ENCODE data around the gene AHCYL1. TPM values are rescaled to one million over a fixed set of nuclear protein-coding genes. Genes with fewer than 3 reads are reported as not detected.
A peak's percentile ranks its signal among the peaks of the same experiment; 100 is the strongest.

AHCYL1 gene
- total RNA-seq, 1 donor from 2014 or later = 41.6 TPM

- no peak for TF ChIP-seq CTCF (IDR thresholded peaks at IDR 0.05)
Measured at GRCh38 chr1:109983380-109984189, 980 bp upstream of the AHCYL1 start.

GRCh38 chr1:109984190-109984455 is 442 bp upstream of the AHCYL1 start:
- CTCF ChIA-PET = interaction anchor here (0.7 to 12.8 kb wide), 31 partner anchors 9 to 491 kb away, joined by 3 to 379 read pairs (median 5); partner anchors contain the start of genes GNAI3, GSTM1, GSTM4 and STRIP1
- peak; percentile 1 for ATAC-seq (ENCODE audit: low read depth)
- POLR2A ChIA-PET = interaction anchor here (0.7 to 2.3 kb wide), 16 partner anchors 9 to 490 kb away, joined by 3 to 27 read pairs (median 6); partner anchors contain the start of genes CYB561D1, GNAI3, GNAT2 and GSTM4

More at GRCh38 chr1:109983380-109984189, 980 bp upstream of the AHCYL1 start:
- Mint-ChIP-seq H3K27ac (no peak overlapping the region), H3K9me3 (no peaks in the 10 kb centered on the region), H3K4me3 (no peak overlapping the region), H3K36me3 (ENCODE audit: low read depth) (peaks cover 8% of the 10 kb centered on the region), H3K27me3 (peaks cover 10% of the 10 kb centered on the region), H3K4me1 (peaks cover 33% of the 10 kb centered on the region)
- ATAC-seq (ENCODE audit: low read depth) (no peak), DNase-seq (no peak)
- CTCF ChIA-PET = interaction anchor here (0.7 to 12.8 kb wide), 22 partner anchors 9 to 438 kb away, joined by 3 to 379 read pairs (median 7); partner anchors contain the start of genes GNAI3, GSTM1, GSTM4 and STRIP1
- POLR2A ChIA-PET = interaction anchor here (0.9 to 2.1 kb wide), 7 partner anchors 12 to 489 kb away, joined by 3 to 27 read pairs (median 13); partner anchors contain the start of genes CYB561D1, GNAI3 and STRIP1
- intact Hi-C loops (cut with micrococcal nuclease) = loop anchor here (1.0 kb wide), 9 partner anchors 28 to 500 kb away; partner anchors contain the start of genes ATXN7L2, CSF1, GNAI3 and STRIP1

GRCh38 chr1:109985247-109986053 is 885 bp downstream of the AHCYL1 start:
- no peak for ATAC-seq (ENCODE audit: low read depth)
- POLR2A ChIA-PET = interaction anchor here (0.6 to 2.3 kb wide), 11 partner anchors 8 to 943 kb away, joined by 3 to 27 read pairs (median 7); partner anchors contain the start of genes GNAI3, GNAT2, GSTM1 and STRIP1
- no peak for TF ChIP-seq CTCF (IDR thresholded peaks at IDR 0.05)
- H3K36me3 Mint-ChIP-seq (ENCODE audit: low read depth) = peaks cover 8% of the 10 kb centered on the region
- H3K27ac Mint-ChIP-seq = peak overlapping the region; percentile 68
- CTCF ChIA-PET = interaction anchor here (0.7 to 12.8 kb wide), 22 partner anchors 10 to 488 kb away, joined by 3 to 379 read pairs (median 4); partner anchors contain the start of genes GSTM1 and STRIP1
- peaks cover 43% of the 10 kb centered on the region for H3K4me1 Mint-ChIP-seq
- peaks cover 2% of the 10 kb centered on the region for H3K27me3 Mint-ChIP-seq
- DNase-seq = no peak
- intact Hi-C loops (cut with micrococcal nuclease) = no loop called here
- peak overlapping the region; percentile 98 for H3K4me3 Mint-ChIP-seq
- H3K9me3 Mint-ChIP-seq = no peaks in the 10 kb centered on the region

More at GRCh38 chr1:109984190-109984455, 442 bp upstream of the AHCYL1 start:
- Mint-ChIP-seq H3K9me3 (no peaks in the 10 kb centered on the region), H3K36me3 (ENCODE audit: low read depth) (peaks cover 8% of the 10 kb centered on the region), H3K4me1 (peaks cover 37% of the 10 kb centered on the region), H3K27ac (peak overlapping the region; percentile 93), H3K27me3 (peaks cover 5% of the 10 kb centered on the region), H3K4me3 (peak overlapping the region; percentile 98)
- no peak for DNase-seq
- intact Hi-C loops (cut with micrococcal nuclease) = loop anchor here (1.0 kb wide), 9 partner anchors 27 to 501 kb away; partner anchors contain the start of genes ATXN7L2, CSF1, GNAI3 and STRIP1
- TF ChIP-seq CTCF (IDR thresholded peaks at IDR 0.05) = no peak

- ChIA-PET POLR2A (interaction anchor here (0.6 to 2.3 kb wide), 4 partner anchors 26 to 437 kb away, joined by 3 to 18 read pairs (median 5); partner anchors contain the start of genes GNAI3, GNAT2 and GSTM1), CTCF (interaction anchor here (12.8 kb wide), 1 partner anchor 208 kb away, joined by 379 read pairs; no protein-coding TSS in a partner anchor)
- Mint-ChIP-seq H3K36me3 (ENCODE audit: low read depth) (peaks cover 8% of the 10 kb centered on the region), H3K4me1 (peaks cover 49% of the 10 kb centered on the region), H3K9me3 (no peaks in the 10 kb centered on the region), H3K4me3 (peak overlapping the region; percentile 98), H3K27me3 (no peaks in the 10 kb centered on the region), H3K27ac (no peak overlapping the region)
- no peak for TF ChIP-seq CTCF (IDR thresholded peaks at IDR 0.05)
- DNase-seq (no peak), ATAC-seq (ENCODE audit: low read depth) (no peak)
- intact Hi-C loops (cut with micrococcal nuclease) = no loop called here
Measured at GRCh38 chr1:109986054-109986444, 1.5 kb downstream of the AHCYL1 start.

Measured in activated B cell treated with CpG ODN at 0.5 μM for 24 hours (primary cell).